ENCODE measurements around the gene OLIG1. TPM values are rescaled to one million over a fixed set of nuclear protein-coding genes. Genes with fewer than 3 reads are reported as not detected.

Gene OLIG1, protein sequence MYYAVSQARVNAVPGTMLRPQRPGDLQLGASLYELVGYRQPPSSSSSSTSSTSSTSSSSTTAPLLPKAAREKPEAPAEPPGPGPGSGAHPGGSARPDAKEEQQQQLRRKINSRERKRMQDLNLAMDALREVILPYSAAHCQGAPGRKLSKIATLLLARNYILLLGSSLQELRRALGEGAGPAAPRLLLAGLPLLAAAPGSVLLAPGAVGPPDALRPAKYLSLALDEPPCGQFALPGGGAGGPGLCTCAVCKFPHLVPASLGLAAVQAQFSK
- not detected for polyA plus RNA-seq (ENCODE audit: insufficient read length in 3 of 3)

DNA sequence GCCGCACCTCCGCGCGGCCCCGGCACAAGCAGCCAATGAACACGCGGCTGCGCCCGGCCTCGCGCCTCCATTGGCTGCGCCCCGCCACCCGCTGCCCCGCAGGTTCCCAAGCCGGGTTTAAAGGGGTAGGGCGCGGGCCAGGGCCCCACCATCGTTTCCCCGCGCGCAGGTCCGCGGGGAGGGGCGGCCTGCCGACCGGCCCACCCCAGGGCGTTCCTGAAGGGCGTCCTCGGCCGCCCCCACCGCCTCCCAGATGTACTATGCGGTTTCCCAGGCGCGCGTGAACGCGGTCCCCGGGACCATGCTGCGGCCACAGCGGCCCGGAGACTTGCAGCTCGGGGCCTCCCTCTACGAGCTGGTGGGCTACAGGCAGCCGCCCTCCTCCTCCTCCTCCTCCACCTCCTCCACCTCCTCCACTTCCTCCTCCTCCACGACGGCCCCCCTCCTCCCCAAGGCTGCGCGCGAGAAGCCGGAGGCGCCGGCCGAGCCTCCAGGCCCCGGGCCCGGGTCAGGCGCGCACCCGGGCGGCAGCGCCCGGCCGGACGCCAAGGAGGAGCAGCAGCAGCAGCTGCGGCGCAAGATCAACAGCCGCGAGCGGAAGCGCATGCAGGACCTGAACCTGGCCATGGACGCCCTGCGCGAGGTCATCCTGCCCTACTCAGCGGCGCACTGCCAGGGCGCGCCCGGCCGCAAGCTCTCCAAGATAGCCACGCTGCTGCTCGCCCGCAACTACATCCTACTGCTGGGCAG lies at the start of gene OLIG1:
OLIG1 (plus strand) TSS at position 148 of the 750 bp plus-strand sequence; CDS start at position 254, 106 bp downstream.
- DNase-seq (ENCODE audit: low read depth in 3 of 3, low spot score in 2 of 3): no peak

DNA sequence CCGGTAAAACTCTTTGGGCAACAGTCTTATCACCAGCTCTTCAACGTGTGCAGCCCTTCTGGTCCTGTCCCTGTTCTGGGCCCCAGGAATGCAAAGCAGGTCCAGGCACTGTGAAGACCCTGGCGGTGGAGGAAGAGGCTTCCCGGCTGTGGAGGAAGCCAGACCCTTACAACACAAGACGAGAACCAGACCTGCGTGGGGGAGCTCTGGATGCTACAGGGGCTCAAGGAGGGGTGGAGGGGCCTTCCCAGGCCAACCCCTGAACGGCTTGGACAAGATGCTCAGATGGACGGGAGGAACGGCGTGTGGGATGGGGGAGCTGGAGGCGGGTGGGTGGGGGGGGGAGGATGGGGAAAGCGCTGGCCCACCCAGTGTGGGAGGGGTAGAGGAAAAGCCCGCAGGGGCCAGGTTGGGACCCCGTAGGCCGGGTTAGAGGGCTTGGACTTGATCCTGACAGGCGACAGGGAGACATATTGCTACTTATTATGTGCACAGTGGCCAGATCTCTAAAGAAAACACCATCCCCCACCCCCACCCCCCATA lies 49.3 kb upstream of the OLIG1 start:
- no peak for DNase-seq (ENCODE audit: low read depth in 3 of 3, low spot score in 2 of 3)

DNA sequence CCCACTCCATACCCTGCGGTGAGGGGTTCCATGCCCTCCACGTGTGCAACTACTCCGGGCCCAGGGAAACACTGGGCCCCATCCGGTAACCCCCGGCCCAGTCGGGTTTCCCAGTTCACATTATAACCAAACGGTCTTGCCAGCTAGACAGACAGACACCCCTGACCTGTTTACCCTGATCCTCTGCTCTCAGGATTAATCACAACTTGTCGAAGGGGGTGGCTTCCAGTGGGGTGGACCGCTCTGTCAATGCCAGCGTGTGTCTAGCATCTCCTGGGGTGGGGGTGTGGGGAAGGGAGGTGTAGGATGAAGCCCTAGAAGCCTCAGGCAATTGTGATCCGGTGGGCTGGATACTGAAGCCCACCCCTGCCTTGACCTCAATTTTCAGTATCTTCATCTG lies 48.8 kb upstream of the OLIG1 start:
- no peak for DNase-seq (ENCODE audit: low read depth in 3 of 3, low spot score in 2 of 3)

DNA sequence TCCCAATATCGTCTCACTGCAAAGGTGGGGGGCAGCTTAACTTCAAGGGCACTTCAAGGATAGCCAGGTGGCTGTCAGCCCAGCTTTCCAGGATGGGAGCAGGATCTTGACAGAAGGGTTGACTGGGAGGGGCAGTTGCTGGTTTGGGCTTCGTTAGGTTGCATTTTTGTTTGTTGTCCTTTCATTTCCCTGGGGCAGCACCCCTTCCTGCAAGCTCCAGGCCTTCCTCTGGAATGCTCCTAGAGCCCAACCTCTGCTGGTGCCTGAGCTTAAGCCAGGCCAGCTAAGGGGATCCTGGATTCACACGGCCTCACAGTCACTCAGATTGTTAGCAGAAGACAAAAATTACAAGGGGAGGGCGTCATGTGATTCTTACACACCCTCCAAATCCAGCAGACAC lies 48.3 kb upstream of the OLIG1 start:
- no peak for DNase-seq (ENCODE audit: low read depth in 3 of 3, low spot score in 2 of 3)

DNA sequence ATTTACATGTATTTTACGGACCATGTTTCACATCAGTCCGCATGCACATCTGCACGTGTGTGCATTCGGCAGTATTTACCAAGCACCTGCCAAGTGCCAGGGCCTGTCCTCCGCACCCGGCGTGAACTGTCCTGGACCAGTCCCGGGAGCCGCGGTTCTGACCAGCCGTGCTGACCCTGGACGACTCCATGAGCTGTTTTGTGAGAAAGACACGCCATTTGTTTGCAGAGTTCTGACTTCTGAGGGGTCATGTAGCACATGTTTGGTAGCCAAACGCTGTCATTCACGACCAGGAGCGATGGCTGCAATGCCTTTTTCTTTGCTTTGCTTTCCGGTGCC lies 47.5 kb upstream of the OLIG1 start:
- no peak for DNase-seq (ENCODE audit: low read depth in 3 of 3, low spot score in 2 of 3)

DNA sequence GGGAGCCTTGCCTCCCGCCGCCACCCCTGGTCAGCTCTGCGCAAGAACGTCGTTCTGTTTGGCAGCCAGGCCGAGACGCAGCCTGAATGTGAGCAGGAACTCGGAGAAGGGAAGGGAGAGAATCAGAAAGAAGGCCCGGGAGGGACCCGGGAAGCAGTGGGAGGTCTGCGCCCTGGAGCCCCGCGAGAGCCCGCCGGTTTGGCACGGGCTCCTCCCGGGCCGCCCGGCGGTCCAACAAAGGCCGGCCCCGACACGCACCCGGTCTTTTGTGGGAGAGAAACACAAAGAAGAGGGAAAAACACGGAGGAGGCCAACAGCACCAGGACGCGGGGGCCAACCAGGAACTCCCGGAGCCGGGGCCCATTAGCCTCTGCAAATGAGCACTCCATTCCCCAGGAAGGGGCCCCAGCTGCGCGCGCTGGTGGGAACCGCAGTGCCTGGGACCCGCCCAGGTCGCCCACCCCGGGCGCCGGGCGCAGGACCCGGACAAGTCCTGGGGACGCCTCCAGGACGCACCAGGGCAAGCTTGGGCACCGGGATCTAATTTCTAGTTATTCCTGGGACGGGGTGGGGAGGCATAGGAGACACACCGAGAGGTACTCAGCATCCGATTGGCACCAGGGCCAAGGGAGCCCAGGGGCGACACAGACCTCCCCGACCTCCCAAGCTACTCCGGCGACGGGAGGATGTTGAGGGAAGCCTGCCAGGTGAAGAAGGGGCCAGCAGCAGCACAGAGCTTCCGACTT lies 46.9 kb upstream of the OLIG1 start:
- no peak for DNase-seq (ENCODE audit: low read depth in 3 of 3, low spot score in 2 of 3)

DNA sequence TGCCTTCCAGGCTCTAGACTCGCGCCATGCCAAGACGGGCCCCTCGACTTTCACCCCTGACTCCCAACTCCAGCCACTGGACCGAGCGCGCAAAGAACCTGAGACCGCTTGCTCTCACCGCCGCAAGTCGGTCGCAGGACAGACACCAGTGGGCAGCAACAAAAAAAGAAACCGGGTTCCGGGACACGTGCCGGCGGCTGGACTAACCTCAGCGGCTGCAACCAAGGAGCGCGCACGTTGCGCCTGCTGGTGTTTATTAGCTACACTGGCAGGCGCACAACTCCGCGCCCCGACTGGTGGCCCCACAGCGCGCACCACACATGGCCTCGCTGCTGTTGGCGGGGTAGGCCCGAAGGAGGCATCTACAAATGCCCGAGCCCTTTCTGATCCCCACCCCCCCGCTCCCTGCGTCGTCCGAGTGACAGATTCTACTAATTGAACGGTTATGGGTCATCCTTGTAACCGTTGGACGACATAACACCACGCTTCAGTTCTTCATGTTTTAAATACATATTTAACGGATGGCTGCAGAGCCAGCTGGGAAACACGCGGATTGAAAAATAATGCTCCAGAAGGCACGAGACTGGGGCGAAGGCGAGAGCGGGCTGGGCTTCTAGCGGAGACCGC lies 46.3 kb upstream of the OLIG1 start:
- DNase-seq (ENCODE audit: low read depth in 3 of 3, low spot score in 2 of 3): no peak

DNA sequence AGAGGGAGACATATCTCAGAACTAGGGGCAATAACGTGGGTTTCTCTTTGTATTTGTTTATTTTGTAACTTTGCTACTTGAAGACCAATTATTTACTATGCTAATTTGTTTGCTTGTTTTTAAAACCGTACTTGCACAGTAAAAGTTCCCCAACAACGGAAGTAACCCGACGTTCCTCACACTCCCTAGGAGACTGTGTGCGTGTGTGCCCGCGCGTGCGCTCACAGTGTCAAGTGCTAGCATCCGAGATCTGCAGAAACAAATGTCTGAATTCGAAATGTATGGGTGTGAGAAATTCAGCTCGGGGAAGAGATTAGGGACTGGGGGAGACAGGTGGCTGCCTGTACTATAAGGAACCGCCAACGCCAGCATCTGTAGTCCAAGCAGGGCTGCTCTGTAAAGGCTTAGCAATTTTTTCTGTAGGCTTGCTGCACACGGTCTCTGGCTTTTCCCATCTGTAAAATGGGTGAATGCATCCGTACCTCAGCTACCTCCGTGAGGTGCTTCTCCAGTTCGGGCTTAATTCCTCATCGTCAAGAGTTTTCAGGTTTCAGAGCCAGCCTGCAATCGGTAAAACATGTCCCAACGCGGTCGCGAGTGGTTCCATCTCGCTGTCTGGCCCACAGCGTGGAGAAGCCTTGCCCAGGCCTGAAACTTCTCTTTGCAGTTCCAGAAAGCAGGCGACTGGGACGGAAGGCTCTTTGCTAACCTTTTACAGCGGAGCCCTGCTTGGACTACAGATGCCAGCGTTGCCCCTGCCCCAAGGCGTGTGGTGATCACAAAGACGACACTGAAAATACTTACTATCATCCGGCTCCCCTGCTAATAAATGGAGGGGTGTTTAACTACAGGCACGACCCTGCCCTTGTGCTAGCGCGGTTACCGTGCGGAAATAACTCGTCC lies 45.5 kb upstream of the OLIG1 start:
- no peak for DNase-seq (ENCODE audit: low read depth in 3 of 3, low spot score in 2 of 3)

DNA sequence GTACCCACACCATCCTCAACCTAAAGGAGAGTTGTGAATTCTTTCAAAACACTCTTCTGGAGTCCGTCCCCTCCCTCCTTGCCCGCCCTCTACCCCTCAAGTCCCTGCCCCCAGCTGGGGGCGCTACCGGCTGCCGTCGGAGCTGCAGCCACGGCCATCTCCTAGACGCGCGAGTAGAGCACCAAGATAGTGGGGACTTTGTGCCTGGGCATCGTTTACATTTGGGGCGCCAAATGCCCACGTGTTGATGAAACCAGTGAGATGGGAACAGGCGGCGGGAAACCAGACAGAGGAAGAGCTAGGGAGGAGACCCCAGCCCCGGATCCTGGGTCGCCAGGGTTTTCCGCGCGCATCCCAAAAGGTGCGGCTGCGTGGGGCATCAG lies 44.8 kb upstream of the OLIG1 start:
- no peak for DNase-seq (ENCODE audit: low read depth in 3 of 3, low spot score in 2 of 3)

DNA sequence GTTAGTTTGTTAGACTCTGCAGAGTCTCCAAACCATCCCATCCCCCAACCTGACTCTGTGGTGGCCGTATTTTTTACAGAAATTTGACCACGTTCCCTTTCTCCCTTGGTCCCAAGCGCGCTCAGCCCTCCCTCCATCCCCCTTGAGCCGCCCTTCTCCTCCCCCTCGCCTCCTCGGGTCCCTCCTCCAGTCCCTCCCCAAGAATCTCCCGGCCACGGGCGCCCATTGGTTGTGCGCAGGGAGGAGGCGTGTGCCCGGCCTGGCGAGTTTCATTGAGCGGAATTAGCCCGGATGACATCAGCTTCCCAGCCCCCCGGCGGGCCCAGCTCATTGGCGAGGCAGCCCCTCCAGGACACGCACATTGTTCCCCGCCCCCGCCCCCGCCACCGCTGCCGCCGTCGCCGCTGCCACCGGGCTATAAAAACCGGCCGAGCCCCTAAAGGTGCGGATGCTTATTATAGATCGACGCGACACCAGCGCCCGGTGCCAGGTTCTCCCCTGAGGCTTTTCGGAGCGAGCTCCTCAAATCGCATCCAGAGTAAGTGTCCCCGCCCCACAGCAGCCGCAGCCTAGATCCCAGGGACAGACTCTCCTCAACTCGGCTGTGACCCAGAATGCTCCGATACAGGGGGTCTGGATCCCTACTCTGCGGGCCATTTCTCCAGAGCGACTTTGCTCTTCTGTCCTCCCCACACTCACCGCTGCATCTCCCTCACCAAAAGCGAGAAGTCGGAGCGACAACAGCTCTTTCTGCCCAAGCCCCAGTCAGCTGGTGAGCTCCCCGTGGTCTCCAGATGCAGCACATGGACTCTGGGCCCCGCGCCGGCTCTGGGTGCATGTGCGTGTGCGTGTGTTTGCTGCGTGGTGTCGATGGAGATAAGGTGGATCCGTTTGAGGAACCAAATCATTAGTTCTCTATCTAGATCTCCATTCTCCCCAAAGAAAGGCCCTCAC lies 44.2 kb upstream of the OLIG1 start, which contains the start of gene OLIG2:
OLIG2 (plus strand) TSS at position 447 of the 954 bp plus-strand sequence. CDS start 928 bp downstream, outside the sequence.
- DNase-seq (ENCODE audit: low read depth in 3 of 3, low spot score in 2 of 3): no peak

DNA sequence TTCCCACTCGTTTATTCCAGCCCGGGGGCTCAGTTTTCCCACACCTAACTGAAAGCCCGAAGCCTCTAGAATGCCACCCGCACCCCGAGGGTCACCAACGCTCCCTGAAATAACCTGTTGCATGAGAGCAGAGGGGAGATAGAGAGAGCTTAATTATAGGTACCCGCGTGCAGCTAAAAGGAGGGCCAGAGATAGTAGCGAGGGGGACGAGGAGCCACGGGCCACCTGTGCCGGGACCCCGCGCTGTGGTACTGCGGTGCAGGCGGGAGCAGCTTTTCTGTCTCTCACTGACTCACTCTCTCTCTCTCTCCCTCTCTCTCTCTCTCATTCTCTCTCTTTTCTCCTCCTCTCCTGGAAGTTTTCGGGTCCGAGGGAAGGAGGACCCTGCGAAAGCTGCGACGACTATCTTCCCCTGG lies 43.5 kb upstream of the OLIG1 start:
- DNase-seq (ENCODE audit: low read depth in 3 of 3, low spot score in 2 of 3): no peak

DNA sequence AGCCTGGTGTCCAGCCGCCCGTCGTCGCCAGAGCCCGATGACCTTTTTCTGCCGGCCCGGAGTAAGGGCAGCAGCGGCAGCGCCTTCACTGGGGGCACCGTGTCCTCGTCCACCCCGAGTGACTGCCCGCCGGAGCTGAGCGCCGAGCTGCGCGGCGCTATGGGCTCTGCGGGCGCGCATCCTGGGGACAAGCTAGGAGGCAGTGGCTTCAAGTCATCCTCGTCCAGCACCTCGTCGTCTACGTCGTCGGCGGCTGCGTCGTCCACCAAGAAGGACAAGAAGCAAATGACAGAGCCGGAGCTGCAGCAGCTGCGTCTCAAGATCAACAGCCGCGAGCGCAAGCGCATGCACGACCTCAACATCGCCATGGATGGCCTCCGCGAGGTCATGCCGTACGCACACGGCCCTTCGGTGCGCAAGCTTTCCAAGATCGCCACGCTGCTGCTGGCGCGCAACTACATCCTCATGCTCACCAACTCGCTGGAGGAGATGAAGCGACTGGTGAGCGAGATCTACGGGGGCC lies 43.0 kb upstream of the OLIG1 start:
- no peak for DNase-seq (ENCODE audit: low read depth in 3 of 3, low spot score in 2 of 3)

DNA sequence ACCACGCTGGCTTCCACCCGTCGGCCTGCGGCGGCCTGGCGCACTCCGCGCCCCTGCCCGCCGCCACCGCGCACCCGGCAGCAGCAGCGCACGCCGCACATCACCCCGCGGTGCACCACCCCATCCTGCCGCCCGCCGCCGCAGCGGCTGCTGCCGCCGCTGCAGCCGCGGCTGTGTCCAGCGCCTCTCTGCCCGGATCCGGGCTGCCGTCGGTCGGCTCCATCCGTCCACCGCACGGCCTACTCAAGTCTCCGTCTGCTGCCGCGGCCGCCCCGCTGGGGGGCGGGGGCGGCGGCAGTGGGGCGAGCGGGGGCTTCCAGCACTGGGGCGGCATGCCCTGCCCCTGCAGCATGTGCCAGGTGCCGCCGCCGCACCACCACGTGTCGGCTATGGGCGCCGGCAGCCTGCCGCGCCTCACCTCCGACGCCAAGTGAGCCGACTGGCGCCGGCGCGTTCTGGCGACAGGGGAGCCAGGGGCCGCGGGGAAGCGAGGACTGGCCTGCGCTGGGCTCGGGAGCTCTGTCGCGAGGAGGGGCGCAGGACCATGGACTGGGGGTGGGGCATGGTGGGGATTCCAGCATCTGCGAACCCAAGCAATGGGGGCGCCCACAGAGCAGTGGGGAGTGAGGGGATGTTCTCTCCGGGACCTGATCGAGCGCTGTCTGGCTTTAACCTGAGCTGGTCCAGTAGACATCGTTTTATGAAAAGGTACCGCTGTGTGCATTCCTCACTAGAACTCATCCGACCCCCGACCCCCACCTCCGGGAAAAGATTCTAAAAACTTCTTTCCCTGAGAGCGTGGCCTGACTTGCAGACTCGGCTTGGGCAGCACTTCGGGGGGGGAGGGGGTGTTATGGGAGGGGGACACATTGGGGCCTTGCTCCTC lies 42.3 kb upstream of the OLIG1 start:
- no peak for DNase-seq (ENCODE audit: low read depth in 3 of 3, low spot score in 2 of 3)

DNA sequence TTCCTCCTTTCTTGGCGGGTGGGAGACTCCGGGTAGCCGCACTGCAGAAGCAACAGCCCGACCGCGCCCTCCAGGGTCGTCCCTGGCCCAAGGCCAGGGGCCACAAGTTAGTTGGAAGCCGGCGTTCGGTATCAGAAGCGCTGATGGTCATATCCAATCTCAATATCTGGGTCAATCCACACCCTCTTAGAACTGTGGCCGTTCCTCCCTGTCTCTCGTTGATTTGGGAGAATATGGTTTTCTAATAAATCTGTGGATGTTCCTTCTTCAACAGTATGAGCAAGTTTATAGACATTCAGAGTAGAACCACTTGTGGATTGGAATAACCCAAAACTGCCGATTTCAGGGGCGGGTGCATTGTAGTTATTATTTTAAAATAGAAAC lies 41.7 kb upstream of the OLIG1 start:
- no peak for DNase-seq (ENCODE audit: low read depth in 3 of 3, low spot score in 2 of 3)

DNA sequence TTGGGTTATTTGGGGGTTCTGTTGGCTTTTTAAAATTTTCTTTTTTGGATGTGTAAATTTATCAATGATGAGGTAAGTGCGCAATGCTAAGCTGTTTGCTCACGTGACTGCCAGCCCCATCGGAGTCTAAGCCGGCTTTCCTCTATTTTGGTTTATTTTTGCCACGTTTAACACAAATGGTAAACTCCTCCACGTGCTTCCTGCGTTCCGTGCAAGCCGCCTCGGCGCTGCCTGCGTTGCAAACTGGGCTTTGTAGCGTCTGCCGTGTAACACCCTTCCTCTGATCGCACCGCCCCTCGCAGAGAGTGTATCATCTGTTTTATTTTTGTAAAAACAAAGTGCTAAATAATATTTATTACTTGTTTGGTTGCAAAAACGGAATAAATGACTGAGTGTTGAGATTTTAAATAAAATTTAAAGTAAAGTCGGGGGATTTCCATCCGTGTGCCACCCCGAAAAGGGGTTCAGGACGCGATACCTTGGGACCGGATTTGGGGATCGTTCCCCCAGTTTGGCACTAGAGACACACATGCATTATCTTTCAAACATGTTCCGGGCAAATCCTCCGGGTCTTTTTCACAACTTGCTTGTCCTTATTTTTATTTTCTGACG lies 41.1 kb upstream of the OLIG1 start:
- DNase-seq (ENCODE audit: low read depth in 3 of 3, low spot score in 2 of 3): no peak

DNA sequence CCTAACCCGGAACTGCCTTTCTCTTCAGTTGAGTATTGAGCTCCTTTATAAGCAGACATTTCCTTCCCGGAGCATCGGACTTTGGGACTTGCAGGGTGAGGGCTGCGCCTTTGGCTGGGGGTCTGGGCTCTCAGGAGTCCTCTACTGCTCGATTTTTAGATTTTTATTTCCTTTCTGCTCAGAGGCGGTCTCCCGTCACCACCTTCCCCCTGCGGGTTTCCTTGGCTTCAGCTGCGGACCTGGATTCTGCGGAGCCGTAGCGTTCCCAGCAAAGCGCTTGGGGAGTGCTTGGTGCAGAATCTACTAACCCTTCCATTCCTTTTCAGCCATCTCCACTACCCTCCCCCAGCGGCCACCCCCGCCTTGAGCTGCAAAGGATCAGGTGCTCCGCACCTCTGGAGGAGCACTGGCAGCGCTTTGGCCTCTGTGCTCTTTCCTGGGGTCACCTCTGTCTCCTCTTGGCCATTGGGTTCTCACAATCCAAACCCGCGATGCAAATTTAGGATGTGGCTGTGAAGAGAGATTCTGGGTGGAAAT lies 40.5 kb upstream of the OLIG1 start:
- no peak for DNase-seq (ENCODE audit: low read depth in 3 of 3, low spot score in 2 of 3)

DNA sequence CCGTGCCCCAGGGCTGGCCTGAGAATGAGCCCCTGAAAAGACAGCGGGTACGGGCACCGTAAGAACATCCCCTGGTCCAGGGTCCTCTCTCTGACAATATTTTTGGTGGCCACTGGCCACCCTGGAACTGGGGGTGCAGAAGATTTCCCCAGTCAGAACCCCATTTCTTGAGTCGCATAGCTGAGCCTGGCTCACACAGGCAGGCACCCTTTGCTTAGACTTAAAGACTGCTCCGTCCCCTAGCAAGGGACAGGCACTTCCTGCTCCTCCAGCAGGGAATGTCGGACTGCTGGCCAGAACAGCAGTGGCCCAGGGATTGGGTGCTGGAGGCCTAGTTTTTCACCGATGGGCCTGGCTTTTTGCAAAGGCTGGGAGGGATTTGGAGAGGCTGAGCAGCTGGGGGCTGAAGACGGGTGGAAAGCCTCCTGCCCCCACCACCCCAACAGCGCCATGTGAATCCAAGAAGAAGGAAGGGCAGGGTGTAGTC lies 39.9 kb upstream of the OLIG1 start:
- DNase-seq (ENCODE audit: low read depth in 3 of 3, low spot score in 2 of 3): no peak

All from right renal cortex interstitium (tissue), 3 donors.